OCI-M2 (cell line): ENCODE data around the gene C3.

Experiments used
- DNase-seq: peaks from one replicate; lab custom pipeline; 2025; ENCODE audit not compliant: unreplicated experiment; lab: John Stamatoyannopoulos, UW

Gene C3

GRCh38 chr19:6745965-6746364 is 25.5 kb upstream of the C3 start:
- DNase-seq = no peak

- DNase-seq = no peak
Observed at GRCh38 chr19:6744381-6745301, 24.2 kb upstream of the C3 start.

GRCh38 chr19:6743714-6744380 is 23.4 kb upstream of the C3 start:
- no peak for DNase-seq

GRCh38 chr19:6743066-6743465 is 22.6 kb upstream of the C3 start:
- no peak for DNase-seq

- DNase-seq = no peak
Observed at GRCh38 chr19:6740589-6741343, 20.3 kb upstream of the C3 start.

- no peak for DNase-seq
Observed at GRCh38 chr19:6739883-6740588, 19.6 kb upstream of the C3 start.

- no peak for DNase-seq
Observed at GRCh38 chr19:6739390-6739882, 19.0 kb upstream of the C3 start, which contains the start of gene TRIP10. Gene TRIP10 (plus strand): TSS chr19:6739680. CDS start chr19:6739762, 82 bp downstream.

GRCh38 chr19:6738787-6739389 is 18.4 kb upstream of the C3 start:
- DNase-seq = peak; percentile 74

GRCh38 chr19:6737873-6738786 is 17.7 kb upstream of the C3 start:
- DNase-seq = peak; percentile 74

- peak; percentile 89 for DNase-seq
Observed at GRCh38 chr19:6737284-6737872, 16.9 kb upstream of the C3 start, which contains the start of gene GPR108. Gene GPR108 (minus strand): TSS chr19:6737580. CDS start chr19:6737576, 4 bp downstream.

- no peak for DNase-seq
Observed at GRCh38 chr19:6736917-6737283, 16.4 kb upstream of the C3 start.

GRCh38 chr19:6736169-6736916 is 15.9 kb upstream of the C3 start:
- no peak for DNase-seq

- no peak for DNase-seq
Observed at GRCh38 chr19:6735181-6735911, 14.9 kb upstream of the C3 start.

GRCh38 chr19:6734096-6734696 is 13.7 kb upstream of the C3 start:
- no peak for DNase-seq

GRCh38 chr19:6733338-6734095 is 13.1 kb upstream of the C3 start:
- no peak for DNase-seq

GRCh38 chr19:6732803-6733337 is 12.4 kb upstream of the C3 start:
- no peak for DNase-seq
